G401 (cell line): Measurements from ENCODE around the gene HERC2. TPM values are rescaled to one million over a fixed set of nuclear protein-coding genes. Genes with fewer than 3 reads are reported as not detected.
A peak's percentile ranks its signal among the peaks of the same experiment; 100 is the strongest.

Source experiments
- DNase-seq: peaks from one replicate; pipeline ENCODE4 v3.0.0-alpha.2; 2015; ENCODE audit warnings: low spot score
- in situ Hi-C: cut with HindIII; loops from 2 replicates; pipeline ENCODE4 v1.10.0; 2016; ENCODE audit warnings: low sequenced_read_pairs, mixed read lengths
- total RNA-seq: library from RNA; depleted of rRNA; stranded (reverse); fragments of >200 nt; shearing (Covaris generic); gene quantifications from 2 replicates; pipeline ENCODE4 v1.2.3, GENCODE V29; 2014; rRNA removed

The HERC2 gene
- total RNA-seq, 1 experiment from 2014 or later, result 62.2 TPM

GRCh38 chr15:28093752-28094535, 228.0 kb downstream of the HERC2 start:
- DNase-seq, result no peak

DNA sequence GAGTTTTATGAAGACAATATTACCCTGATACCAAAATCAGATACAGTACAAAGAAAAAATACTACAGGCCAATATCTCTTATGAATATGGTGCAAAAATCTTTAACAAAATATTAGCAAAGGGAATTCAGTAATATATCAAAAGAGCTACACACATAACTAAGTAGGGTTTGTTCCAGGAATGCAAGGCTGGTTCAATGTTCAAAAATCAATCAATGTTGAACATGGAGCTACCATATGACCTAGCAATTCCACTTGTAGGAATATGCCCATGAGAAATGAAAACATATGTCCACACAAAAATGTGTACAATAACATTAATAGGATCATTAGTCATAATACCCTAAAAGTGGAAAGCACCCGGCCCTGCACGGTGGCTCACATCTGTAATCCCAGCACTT, 230.7 kb downstream of the HERC2 start:
- in situ Hi-C loops, result no loop called here
- DNase-seq, result no peak

More at GRCh38 chr15:28093752-28094535, 228.0 kb downstream of the HERC2 start:
- in situ Hi-C loops, result no loop called here

DNA sequence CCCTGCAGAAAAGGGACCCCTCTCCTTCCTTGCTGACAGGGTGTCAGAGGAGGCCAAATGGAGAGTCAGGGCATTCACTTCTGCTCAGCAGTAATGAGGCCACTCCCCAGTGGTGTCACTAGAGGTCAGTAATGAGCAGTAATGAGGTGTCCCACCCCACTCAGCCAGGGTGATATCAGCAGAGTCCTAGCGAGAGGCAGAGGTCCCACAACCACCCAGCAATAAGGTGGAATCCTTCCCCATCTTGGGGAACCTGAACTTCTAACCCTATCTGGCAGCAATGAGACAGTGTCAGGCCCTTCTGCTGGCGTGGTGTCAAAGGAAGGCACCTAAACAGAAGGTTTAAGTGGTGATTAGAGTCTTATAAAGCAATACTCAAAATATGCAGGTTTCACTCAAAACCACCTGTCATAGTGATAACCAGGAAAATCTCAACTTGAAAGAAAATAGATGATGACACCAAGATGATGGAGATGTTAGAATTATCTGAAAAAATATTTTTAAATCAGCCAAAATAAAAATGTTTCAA, 235.7 kb downstream of the HERC2 start:
- DNase-seq, result peak; percentile 56
- in situ Hi-C loops, result no loop called here

DNA sequence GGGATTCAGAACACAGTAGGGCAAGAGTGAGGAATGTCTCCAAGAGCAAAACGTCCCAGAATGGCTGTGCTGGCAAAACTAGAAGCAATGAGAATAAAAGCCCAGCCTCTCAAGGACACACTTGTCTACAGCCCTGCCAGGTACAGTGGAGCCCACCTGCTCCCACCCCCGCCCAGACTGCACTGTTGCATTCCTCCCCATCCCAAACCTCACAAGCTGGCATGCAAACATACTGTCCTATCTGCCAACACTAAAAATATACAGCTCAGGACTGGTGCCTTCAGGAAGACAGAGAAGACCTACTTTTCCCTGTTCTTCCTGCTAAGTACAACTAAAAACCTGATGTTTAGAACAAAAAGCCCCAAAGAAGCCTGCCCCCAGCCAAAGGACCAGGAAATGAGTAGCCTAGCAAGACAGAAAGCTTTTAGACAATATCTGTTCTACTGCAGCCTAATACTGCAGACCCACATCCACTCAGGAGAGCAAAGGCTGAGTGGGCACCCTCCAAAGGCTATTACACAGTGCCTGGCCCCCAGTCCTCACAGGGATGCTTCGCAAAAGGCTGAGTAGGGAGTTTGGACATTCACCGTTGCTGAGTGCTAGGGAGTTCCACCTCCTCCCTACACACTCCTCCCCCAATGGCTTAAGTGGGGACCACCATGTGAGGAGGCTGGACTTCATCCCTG, 236.3 kb downstream of the HERC2 start:
- in situ Hi-C loops, result no loop called here
- no peak for DNase-seq

- in situ Hi-C loops, result no loop called here
These were observed 237.4 kb downstream of the HERC2 start for GRCh38 chr15:28084547-28084946.

GRCh38 chr15:28082891-28083684, 238.9 kb downstream of the HERC2 start:
- in situ Hi-C loops, result no loop called here
- no peak for DNase-seq

More at GRCh38 chr15:28084547-28084946, 237.4 kb downstream of the HERC2 start:
- no peak for DNase-seq

DNA sequence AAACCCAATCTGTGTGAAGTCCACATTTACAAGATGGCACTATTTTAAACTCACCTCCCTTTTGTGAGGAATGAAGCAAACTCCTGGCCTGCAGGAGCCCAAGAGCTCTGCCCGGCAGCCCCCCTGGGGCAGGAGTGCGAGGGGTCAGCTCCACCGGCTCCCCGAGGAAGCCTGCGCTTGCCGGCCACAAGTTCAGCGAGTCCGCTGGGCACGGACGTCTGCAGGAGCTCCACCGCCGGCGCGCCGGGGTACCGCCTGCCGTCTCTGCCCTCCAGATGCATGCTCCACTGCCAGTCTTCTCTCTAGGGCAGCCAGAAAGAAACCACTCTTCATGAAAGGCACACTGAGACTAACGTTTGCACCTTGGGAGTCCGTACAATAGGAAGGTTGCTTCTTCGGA, 240.4 kb downstream of the HERC2 start:
- no peak for DNase-seq
- in situ Hi-C loops, result no loop called here

DNA sequence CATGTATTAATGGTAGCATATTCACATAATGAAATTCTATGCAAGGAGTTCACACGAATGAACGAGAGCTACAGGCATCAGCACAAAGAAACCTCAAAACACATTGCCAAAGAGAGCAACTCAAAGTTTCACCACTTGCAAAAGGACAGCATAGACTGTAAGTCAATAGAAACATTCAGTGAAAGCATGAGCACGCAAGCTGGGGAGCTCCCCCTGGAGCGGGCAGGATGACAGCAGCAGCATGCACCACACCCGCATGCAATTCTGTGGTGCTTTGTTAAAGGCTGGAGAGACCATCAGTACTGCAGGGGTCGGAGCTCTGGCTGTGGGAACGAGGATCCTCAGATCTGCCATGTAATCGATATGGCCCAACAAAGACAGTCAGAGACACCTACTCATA, 241.6 kb downstream of the HERC2 start:
- DNase-seq, result no peak
- in situ Hi-C loops, result no loop called here

DNA sequence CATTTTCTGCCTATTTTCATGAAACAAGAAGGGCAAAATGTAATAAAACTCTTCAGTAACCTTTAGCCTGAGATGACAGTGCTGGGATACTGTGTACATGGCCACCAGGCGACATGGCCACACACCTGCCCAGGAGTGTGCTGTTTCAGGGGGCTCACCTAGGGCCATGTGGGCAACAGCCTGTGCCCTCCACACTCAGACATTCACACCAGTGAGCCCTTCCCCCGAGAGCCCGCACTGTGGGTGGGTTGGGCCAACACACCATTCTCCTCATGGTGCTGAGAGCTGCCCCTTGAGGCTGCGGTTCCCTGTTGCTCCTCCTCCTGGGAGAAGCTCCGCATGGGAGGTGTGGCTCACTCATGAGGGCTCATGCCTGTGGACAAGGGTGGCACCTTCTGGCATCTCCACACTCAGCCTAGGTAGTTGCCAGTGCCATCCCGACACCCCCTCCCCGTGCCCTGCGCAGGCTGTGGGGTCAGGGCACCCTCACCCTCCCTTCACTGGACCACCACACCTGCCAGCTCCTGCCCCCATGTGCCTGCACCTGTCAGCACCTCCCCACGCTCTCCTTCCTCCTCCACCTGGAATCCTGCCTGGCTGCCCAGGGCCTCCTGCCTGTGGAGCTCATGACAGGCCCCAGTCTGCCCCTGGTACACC, 242.5 kb downstream of the HERC2 start:
- DNase-seq, result no peak
- in situ Hi-C loops, result no loop called here

GRCh38 chr15:28078191-28078719, 243.7 kb downstream of the HERC2 start:
- no peak for DNase-seq

GRCh38 chr15:28075573-28075972, 246.4 kb downstream of the HERC2 start:
- in situ Hi-C loops, result no loop called here
- DNase-seq, result no peak

More at GRCh38 chr15:28078191-28078719, 243.7 kb downstream of the HERC2 start:
- in situ Hi-C loops, result no loop called here

- DNase-seq, result no peak
- in situ Hi-C loops, result no loop called here
These were observed 253.0 kb downstream of the HERC2 start for GRCh38 chr15:28068930-28069329.

DNA sequence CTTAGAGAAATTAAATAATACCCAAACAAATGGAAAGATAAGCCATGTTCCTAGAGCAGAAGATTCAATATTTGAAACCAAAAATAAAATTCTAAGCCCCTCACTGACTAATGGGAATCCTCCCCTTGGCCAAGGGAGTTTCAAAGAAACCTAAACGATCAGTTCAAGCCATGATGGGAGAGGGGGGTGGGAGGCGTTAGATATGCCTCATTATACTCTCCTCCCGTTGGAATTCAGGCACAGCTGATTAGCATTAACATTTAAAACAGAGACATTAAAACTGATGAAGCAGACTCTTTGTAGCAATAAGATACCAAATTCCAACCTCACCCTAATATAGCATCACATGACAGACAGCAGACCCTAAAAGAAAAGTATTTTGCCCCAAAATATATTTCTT, 255.7 kb downstream of the HERC2 start:
- no peak for DNase-seq
- in situ Hi-C loops, result no loop called here

Other genes starting within 250 kb of the HERC2 start
- gene OCA2, start 222.9 kb downstream of the HERC2 start, total RNA-seq, result 4.1 TPM in 2 replicates
- gene GOLGA6L24, start 35.9 kb upstream of the HERC2 start, total RNA-seq, result not detected in 2 replicates
- gene GOLGA8F, start 56.5 kb upstream of the HERC2 start, total RNA-seq, result not detected in 2 replicates
- not detected in 2 replicates for gene GOLGA8G, start 210.8 kb upstream of the HERC2 start, total RNA-seq
- gene GOLGA6L25, start 231.4 kb upstream of the HERC2 start, total RNA-seq, result not detected in 2 replicates